HG03025 (cell line): Measurements from ENCODE around the gene HACD2.

Experiments
- ATAC-seq: cut with Tn5 transposase; IDR thresholded peaks from one replicate; pipeline ENCODE4 v1.9.1; 2021; ENCODE audit warnings: mild to moderate bottlenecking, moderate library complexity; ENCODE audit not compliant: unreplicated experiment, low FRiP score

Gene HACD2

GRCh38 chr3:123533554-123534159, 51.2 kb downstream of the HACD2 start:
- ATAC-seq = no peak

GRCh38 chr3:123528130-123528529, 56.7 kb downstream of the HACD2 start:
- ATAC-seq = no peak

GRCh38 chr3:123527046-123527445, 57.8 kb downstream of the HACD2 start:
- no peak for ATAC-seq

- no peak for ATAC-seq
These were observed 58.4 kb downstream of the HACD2 start for GRCh38 chr3:123526474-123526873.

- ATAC-seq = no peak
These were observed 59.4 kb downstream of the HACD2 start for GRCh38 chr3:123525433-123525832.

GRCh38 chr3:123524981-123525380, 59.9 kb downstream of the HACD2 start:
- no peak for ATAC-seq

GRCh38 chr3:123523023-123523412, 61.8 kb downstream of the HACD2 start:
- ATAC-seq = no peak

GRCh38 chr3:123522320-123523022, 62.4 kb downstream of the HACD2 start:
- no peak for ATAC-seq

- ATAC-seq = no peak
These were observed 63.5 kb downstream of the HACD2 start for GRCh38 chr3:123521179-123521969.

GRCh38 chr3:123520656-123521055, 64.2 kb downstream of the HACD2 start:
- ATAC-seq = no peak

GRCh38 chr3:123518892-123519485, 65.9 kb downstream of the HACD2 start:
- ATAC-seq = no peak

GRCh38 chr3:123511726-123512125, 73.1 kb downstream of the HACD2 start:
- ATAC-seq = no peak

- no peak for ATAC-seq
These were observed 73.8 kb downstream of the HACD2 start for GRCh38 chr3:123511084-123511483.

- no peak for ATAC-seq
These were observed 76.7 kb downstream of the HACD2 start for GRCh38 chr3:123508178-123508577.

GRCh38 chr3:123505820-123506219, 79.0 kb downstream of the HACD2 start:
- ATAC-seq = no peak

- no peak for ATAC-seq
These were observed 81.7 kb downstream of the HACD2 start for GRCh38 chr3:123503203-123503602.

GRCh38 chr3:123499322-123499721, 85.5 kb downstream of the HACD2 start:
- ATAC-seq = no peak

- no peak for ATAC-seq
These were observed 86.1 kb downstream of the HACD2 start for GRCh38 chr3:123498761-123499160.

- no peak for ATAC-seq
These were observed 90.9 kb downstream of the HACD2 start for GRCh38 chr3:123493912-123494311.

- ATAC-seq = no peak
These were observed 92.8 kb downstream of the HACD2 start for GRCh38 chr3:123491966-123492587.
